Measurements from ENCODE around the gene COG4. TPM values are rescaled to one million over a fixed set of nuclear protein-coding genes. Genes with fewer than 3 reads are reported as not detected.

COG4 gene
- total RNA-seq, 2 donors from 2014 or later = 62.7 to 71.4 TPM

DNA sequence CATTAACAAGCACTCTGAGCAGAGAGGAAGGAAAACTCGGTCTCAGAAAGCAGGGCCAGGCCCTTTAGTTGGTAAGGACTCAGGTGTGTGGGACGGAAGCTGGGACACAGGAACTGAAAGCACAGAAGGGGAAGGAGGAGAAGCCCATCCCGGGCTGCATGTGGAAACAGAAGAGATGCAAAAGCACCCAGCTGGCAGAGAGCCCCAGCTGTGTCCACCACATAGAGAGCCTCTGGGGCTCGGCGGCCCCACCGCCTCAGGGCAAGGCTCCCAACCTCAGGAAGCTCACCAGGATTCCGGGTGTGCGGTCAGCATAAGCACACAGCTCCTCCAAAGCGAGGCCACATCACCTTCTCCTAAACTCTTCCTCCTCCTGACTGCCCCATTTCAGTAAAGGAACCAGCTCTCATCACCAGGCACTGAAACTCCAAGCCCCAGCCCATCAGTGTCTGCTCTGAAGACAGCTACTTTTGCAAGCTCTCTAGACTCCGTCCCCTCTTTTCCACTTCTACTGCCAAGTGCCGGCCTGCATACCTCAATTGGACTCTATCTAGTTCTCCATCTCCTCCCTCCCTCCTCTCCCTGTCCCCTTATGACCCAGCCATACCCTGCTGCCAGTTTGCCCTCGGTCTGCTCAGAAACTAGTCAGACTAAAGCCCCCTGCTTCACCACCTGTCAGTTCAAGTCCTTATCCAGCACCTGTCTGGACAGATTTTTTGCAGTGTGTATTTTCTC is 90.5 kb downstream of the COG4 start:
- H3K36me3 Mint-ChIP-seq (ENCODE audit: low read depth) = peaks cover 17% of the 10 kb centered on the region
- no peak overlapping the region for H3K27ac ChIP-seq (ENCODE audit: low read depth, low read length)
- no peaks in the 10 kb centered on the region for H3K9me3 ChIP-seq (ENCODE audit: control insufficient read depth, low read length)
- peaks cover 69% of the 10 kb centered on the region for H3K4me1 Mint-ChIP-seq
- no peaks in the 10 kb centered on the region for H3K27me3 ChIP-seq (ENCODE audit: control insufficient read depth, insufficient read depth, low read length, poor library complexity, severe bottlenecking)
- DNase-seq = no peak
- 71 to 77% methylated on average over 7 to 12 of the region's 12 CpGs for WGBS, 2 experiments (ENCODE audit: insufficient coverage in 1 of 2, insufficient read length in 1 of 2)
- peak overlapping the region; percentile 38 for H3K4me3 ChIP-seq (ENCODE audit: low read length)
- TF ChIP-seq, protein P1, sequence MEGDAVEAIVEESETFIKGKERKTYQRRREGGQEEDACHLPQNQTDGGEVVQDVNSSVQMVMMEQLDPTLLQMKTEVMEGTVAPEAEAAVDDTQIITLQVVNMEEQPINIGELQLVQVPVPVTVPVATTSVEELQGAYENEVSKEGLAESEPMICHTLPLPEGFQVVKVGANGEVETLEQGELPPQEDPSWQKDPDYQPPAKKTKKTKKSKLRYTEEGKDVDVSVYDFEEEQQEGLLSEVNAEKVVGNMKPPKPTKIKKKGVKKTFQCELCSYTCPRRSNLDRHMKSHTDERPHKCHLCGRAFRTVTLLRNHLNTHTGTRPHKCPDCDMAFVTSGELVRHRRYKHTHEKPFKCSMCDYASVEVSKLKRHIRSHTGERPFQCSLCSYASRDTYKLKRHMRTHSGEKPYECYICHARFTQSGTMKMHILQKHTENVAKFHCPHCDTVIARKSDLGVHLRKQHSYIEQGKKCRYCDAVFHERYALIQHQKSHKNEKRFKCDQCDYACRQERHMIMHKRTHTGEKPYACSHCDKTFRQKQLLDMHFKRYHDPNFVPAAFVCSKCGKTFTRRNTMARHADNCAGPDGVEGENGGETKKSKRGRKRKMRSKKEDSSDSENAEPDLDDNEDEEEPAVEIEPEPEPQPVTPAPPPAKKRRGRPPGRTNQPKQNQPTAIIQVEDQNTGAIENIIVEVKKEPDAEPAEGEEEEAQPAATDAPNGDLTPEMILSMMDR (conservative IDR thresholded peaks at IDR 0.05) = no peak
- peaks cover 34% of the 10 kb centered on the region for H3K4me1 ChIP-seq (ENCODE audit: control insufficient read depth, insufficient read depth, low read length)
- peaks cover 26% of the 10 kb centered on the region for H3K36me3 ChIP-seq (ENCODE audit: control insufficient read depth, insufficient read depth, low read length)
- H3K27ac Mint-ChIP-seq = peak overlapping the region; percentile 83
- no peaks in the 10 kb centered on the region for H3K27me3 Mint-ChIP-seq (ENCODE audit: insufficient read depth)
- H3K9ac ChIP-seq (ENCODE audit: extremely low read depth, low read length, poor library complexity, severe bottlenecking) = no peak overlapping the region
- H3K9me3 Mint-ChIP-seq = no peaks in the 10 kb centered on the region
- H3K4me3 Mint-ChIP-seq = no peak overlapping the region

DNA sequence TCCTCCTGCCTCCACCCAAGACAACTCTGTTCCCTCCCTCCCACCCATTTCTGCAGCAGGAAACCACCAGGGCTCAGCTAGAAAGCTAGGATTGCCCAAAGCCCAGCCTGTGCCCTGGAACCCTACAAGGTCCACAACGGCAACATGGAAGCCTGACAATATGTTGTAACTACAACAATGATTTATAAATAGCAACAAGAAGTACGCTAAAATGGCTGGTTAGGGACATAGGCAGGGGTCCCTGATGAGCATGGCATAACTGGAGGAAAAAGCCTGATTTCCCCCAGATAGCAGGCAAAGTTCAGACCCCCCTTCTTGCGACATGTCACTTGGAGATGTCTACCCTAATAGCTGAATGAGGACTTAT is 91.0 kb downstream of the COG4 start:
- no peak for DNase-seq
- Histone ChIP-seq H3K9me3 (ENCODE audit: control insufficient read depth, low read length) (no peaks in the 10 kb centered on the region), H3K4me1 (ENCODE audit: control insufficient read depth, insufficient read depth, low read length) (peaks cover 39% of the 10 kb centered on the region), H3K27me3 (ENCODE audit: control insufficient read depth, insufficient read depth, low read length, poor library complexity, severe bottlenecking) (no peaks in the 10 kb centered on the region), H3K27ac (ENCODE audit: low read depth, low read length) (no peak overlapping the region), H3K9ac (ENCODE audit: extremely low read depth, low read length, poor library complexity, severe bottlenecking) (no peak overlapping the region), H3K36me3 (ENCODE audit: control insufficient read depth, insufficient read depth, low read length) (peaks cover 26% of the 10 kb centered on the region), H3K4me3 (ENCODE audit: low read length) (no peak overlapping the region)
- 73 to 87% methylated on average over 2 to 3 of the region's 3 CpGs for WGBS, 2 experiments (ENCODE audit: insufficient coverage in 1 of 2, insufficient read length in 1 of 2)
- Mint-ChIP-seq H3K27ac (peak overlapping the region; percentile 83), H3K4me3 (no peak overlapping the region), H3K36me3 (ENCODE audit: low read depth) (peaks cover 18% of the 10 kb centered on the region), H3K9me3 (no peaks in the 10 kb centered on the region), H3K4me1 (peaks cover 68% of the 10 kb centered on the region), H3K27me3 (ENCODE audit: insufficient read depth) (no peaks in the 10 kb centered on the region)
- TF ChIP-seq, protein P1 (conservative IDR thresholded peaks at IDR 0.05) = no peak

DNA sequence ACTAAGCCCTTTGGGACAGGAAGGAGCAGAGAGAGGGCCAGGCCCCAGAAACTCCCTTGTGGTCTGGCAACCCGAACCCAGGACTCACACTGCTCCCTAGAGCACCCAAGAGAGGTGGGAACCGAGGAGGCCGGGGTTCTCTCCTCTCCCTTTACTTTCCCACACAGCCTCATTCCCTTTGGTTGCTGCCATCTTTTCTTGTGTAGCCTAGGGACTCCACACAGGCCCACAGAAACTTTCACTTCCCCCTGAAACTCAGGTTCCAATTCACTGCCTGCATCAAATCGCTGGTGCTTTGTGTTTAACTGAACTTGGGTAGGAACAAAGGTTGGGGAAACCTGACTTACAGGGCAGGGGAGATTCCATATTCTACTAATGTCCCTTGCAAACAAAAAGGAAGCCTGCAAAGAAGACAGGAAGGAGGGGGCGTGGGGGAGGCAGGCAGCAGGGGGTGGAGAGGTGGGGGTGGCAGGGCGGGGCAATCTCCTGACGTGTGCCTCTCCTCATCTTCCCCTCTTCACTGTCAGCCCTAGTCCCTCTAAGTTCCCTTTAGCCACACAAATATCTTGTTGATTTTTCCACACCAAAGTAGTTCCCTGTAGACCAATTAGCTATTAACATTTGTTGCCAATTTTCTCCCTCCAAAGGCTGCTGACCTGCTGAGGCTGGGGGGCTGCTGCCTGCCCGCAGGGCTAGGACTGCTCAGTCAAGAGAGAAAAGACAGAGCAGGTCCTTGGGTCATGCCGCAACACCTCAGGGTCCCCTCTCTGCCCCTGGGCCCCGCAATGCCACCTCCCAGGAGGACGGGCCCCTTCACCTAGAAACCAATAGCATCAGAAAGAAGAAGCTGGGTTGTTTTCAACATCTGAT is 92.5 kb downstream of the COG4 start:
- no peak overlapping the region for H3K4me3 ChIP-seq (ENCODE audit: low read length)
- H3K9ac ChIP-seq (ENCODE audit: extremely low read depth, low read length, poor library complexity, severe bottlenecking) = peak overlapping the region; percentile 33

More for the DNA sequence above, 92.5 kb downstream of the COG4 start:
- peak overlapping the region; percentile 34 for H3K4me3 Mint-ChIP-seq
- peak overlapping the region; percentile 85 for H3K27ac ChIP-seq (ENCODE audit: low read depth, low read length)
- TF ChIP-seq, protein P1 (conservative IDR thresholded peaks at IDR 0.05) = no peak
- peaks cover 26% of the 10 kb centered on the region for H3K36me3 ChIP-seq (ENCODE audit: control insufficient read depth, insufficient read depth, low read length)
- H3K4me1 ChIP-seq (ENCODE audit: control insufficient read depth, insufficient read depth, low read length) = peaks cover 39% of the 10 kb centered on the region
- peak; percentile 79 for DNase-seq
- H3K27me3 ChIP-seq (ENCODE audit: control insufficient read depth, insufficient read depth, low read length, poor library complexity, severe bottlenecking) = no peaks in the 10 kb centered on the region
- no peaks in the 10 kb centered on the region for H3K9me3 Mint-ChIP-seq
- no peaks in the 10 kb centered on the region for H3K9me3 ChIP-seq (ENCODE audit: control insufficient read depth, low read length)
- peak overlapping the region; percentile 92 for H3K27ac Mint-ChIP-seq
- WGBS, 2 experiments (ENCODE audit: insufficient coverage in 1 of 2, insufficient read length in 1 of 2) = 21 to 41% methylated on average over 5 to 10 of the region's 11 CpGs
- peaks cover 23% of the 10 kb centered on the region for H3K36me3 Mint-ChIP-seq (ENCODE audit: low read depth)
- H3K27me3 Mint-ChIP-seq (ENCODE audit: insufficient read depth) = no peaks in the 10 kb centered on the region
- H3K4me1 Mint-ChIP-seq = peaks cover 63% of the 10 kb centered on the region

Other genes with a start within 250 kb of the COG4 start
- 100 to 1,000 TPM; 132 to 143 TPM for gene AARS1, start 234.0 kb downstream of the COG4 start, total RNA-seq
- gene DDX19B, start 224.4 kb downstream of the COG4 start, total RNA-seq = 10 to 100 TPM; 39.2 to 43.5 TPM
- 10 to 100 TPM; 45.7 to 46.1 TPM for gene DDX19A, start 176.7 kb downstream of the COG4 start, total RNA-seq
- gene ST3GAL2, start 84.5 kb downstream of the COG4 start, total RNA-seq = 10 to 100 TPM; 56.4 to 57.8 TPM
- gene FCSK, start 69.0 kb downstream of the COG4 start, total RNA-seq = 10 to 100 TPM; 18.7 to 19.5 TPM
- 100 to 1,000 TPM; 479 to 484 TPM for gene SF3B3, start 262 bp upstream of the COG4 start, total RNA-seq
- 1 to 10 TPM; 3.0 to 5.6 TPM for gene IL34, start 123.0 kb upstream of the COG4 start, total RNA-seq
- gene MTSS2, start 162.5 kb upstream of the COG4 start, total RNA-seq = 10 to 100 TPM; 23.4 to 24.0 TPM